T follicular helper cell (primary cell): Measurements from ENCODE around the gene MDM1.

Experiments
- DNase-seq: peaks from one replicate; pipeline ENCODE4 v3.0.0-alpha.2; 2020; ENCODE audit warnings: low read depth

Gene MDM1

GRCh38 chr12:68272732-68273131, 59.4 kb downstream of the MDM1 start:
- DNase-seq = no peak

GRCh38 chr12:68271346-68271745, 60.8 kb downstream of the MDM1 start:
- DNase-seq = no peak

- no peak for DNase-seq
These were observed 61.8 kb downstream of the MDM1 start for GRCh38 chr12:68270358-68270757.

- no peak for DNase-seq
These were observed 62.4 kb downstream of the MDM1 start for GRCh38 chr12:68269779-68270178.

GRCh38 chr12:68268967-68269366, 63.2 kb downstream of the MDM1 start:
- DNase-seq = no peak

GRCh38 chr12:68267892-68268396, 64.2 kb downstream of the MDM1 start:
- DNase-seq = no peak

- DNase-seq = no peak
These were observed 67.3 kb downstream of the MDM1 start for GRCh38 chr12:68264857-68265256.

- no peak for DNase-seq
These were observed 67.9 kb downstream of the MDM1 start for GRCh38 chr12:68264158-68264855.

GRCh38 chr12:68263366-68263765, 68.8 kb downstream of the MDM1 start:
- no peak for DNase-seq

GRCh38 chr12:68261896-68262295, 70.3 kb downstream of the MDM1 start:
- DNase-seq = no peak

- DNase-seq = no peak
These were observed 72.0 kb downstream of the MDM1 start for GRCh38 chr12:68260153-68260552.

- DNase-seq = no peak
These were observed 72.7 kb downstream of the MDM1 start for GRCh38 chr12:68259318-68259940.

GRCh38 chr12:68253504-68253903, 78.7 kb downstream of the MDM1 start, which contains the start of gene IL22:
TSS of gene IL22 (minus strand) at chr12:68253604. CDS start at chr12:68253448, 156 bp downstream.
- no peak for DNase-seq

GRCh38 chr12:68252077-68252476, 80.1 kb downstream of the MDM1 start:
- no peak for DNase-seq

- DNase-seq = no peak
These were observed 81.7 kb downstream of the MDM1 start for GRCh38 chr12:68250454-68250853.

GRCh38 chr12:68247785-68248184, 84.4 kb downstream of the MDM1 start:
- DNase-seq = no peak

GRCh38 chr12:68246350-68246749, 85.8 kb downstream of the MDM1 start:
- no peak for DNase-seq

- no peak for DNase-seq
These were observed 86.8 kb downstream of the MDM1 start for GRCh38 chr12:68245180-68246021.
